T-helper 2 cell treated with Interferon-gamma antibody and Interleukin-4, amounts not matched to agents 5 μg/mL and 100 μg/mL, for 36 hours (primary cell): Measurements from ENCODE around the gene DESI2.
"Not testable (repeated sequence)": the region's sequence is repeated elsewhere in the genome, so short reads cannot be mapped to it uniquely, and the experiment has no call there.

Experiments used
- DNase-seq: peaks from one replicate; pipeline ENCODE4 v3.0.0; 2021; ENCODE audit warnings: low spot score
- H3K27ac Mint-ChIP-seq: one replicate; pipeline ENCODE4 v1.8.0; 2021; ENCODE audit warnings: mild to moderate bottlenecking, mixed read lengths
- H3K27me3 Mint-ChIP-seq: one replicate; pipeline ENCODE4 v1.8.0; 2021; ENCODE audit warnings: low read depth, mixed read lengths
- H3K36me3 Mint-ChIP-seq: one replicate; pipeline ENCODE4 v1.8.0; 2021; ENCODE audit warnings: low read depth, mixed read lengths
- H3K4me1 Mint-ChIP-seq: one replicate; pipeline ENCODE4 v1.8.0; 2021; ENCODE audit warnings: low read depth, mixed read lengths
- H3K4me3 Mint-ChIP-seq: one replicate; pipeline ENCODE4 v1.8.0; 2022; ENCODE audit warnings: mild to moderate bottlenecking, moderate library complexity, mixed read lengths
- H3K9me3 Mint-ChIP-seq: one replicate; pipeline ENCODE4 v1.8.0; 2021; ENCODE audit warnings: mixed read lengths

The DESI2 gene

DNA sequence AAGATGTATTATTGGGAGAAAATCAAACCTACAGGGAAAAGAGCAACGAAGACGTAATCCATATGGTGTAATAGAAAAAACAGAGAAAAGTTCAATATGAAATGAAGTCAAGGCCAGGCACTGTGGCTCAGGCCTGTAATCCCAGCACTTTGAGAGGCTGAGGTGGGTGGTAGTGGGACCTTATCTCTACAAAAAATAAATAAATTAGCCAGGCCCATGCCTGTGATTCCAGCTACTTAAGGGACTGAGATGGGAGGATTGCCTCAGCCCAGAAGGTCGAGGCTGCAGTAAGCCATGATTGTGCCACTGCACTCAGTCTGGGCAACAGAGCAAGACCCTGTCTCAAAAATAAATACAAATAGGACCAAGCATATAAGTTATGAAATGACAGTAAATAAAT is 11.4 kb downstream of the DESI2 start:
- no peak overlapping the region for H3K27ac Mint-ChIP-seq
- DNase-seq, result no peak
- no peaks in the 10 kb centered on the region for H3K9me3 Mint-ChIP-seq
- H3K4me1 Mint-ChIP-seq, result peaks cover 2% of the 10 kb centered on the region
- no peak overlapping the region for H3K4me3 Mint-ChIP-seq
- H3K27me3 Mint-ChIP-seq, result no peaks in the 10 kb centered on the region
- H3K36me3 Mint-ChIP-seq, result peaks cover 22% of the 10 kb centered on the region

DNA sequence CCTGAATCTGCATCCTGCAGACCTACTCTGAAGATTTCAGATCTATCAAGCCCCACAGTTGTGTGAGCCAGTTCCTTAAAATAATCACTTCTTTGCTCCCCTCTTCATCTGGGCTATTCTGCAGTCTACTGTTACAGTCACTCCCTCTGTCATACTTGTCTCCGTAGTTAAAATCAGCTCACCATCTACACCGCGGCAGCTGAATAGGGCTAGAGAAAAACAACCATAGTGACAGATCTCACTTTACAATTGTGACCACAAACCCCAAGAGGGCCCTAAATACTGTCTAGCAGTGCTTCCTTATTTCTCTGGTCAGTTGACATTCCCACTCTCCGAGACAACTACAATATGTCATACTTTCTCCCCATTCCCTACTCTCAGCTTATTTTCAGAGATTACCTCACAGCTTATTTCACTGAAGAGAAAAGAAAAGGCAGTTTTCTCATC is 12.9 kb downstream of the DESI2 start:
- H3K4me3 Mint-ChIP-seq, result no peak overlapping the region
- H3K36me3 Mint-ChIP-seq, result peaks cover 19% of the 10 kb centered on the region
- DNase-seq, result no peak
- no peak overlapping the region for H3K27ac Mint-ChIP-seq
- H3K9me3 Mint-ChIP-seq, result no peaks in the 10 kb centered on the region
- H3K27me3 Mint-ChIP-seq, result no peaks in the 10 kb centered on the region
- peaks cover 2% of the 10 kb centered on the region for H3K4me1 Mint-ChIP-seq

DNA sequence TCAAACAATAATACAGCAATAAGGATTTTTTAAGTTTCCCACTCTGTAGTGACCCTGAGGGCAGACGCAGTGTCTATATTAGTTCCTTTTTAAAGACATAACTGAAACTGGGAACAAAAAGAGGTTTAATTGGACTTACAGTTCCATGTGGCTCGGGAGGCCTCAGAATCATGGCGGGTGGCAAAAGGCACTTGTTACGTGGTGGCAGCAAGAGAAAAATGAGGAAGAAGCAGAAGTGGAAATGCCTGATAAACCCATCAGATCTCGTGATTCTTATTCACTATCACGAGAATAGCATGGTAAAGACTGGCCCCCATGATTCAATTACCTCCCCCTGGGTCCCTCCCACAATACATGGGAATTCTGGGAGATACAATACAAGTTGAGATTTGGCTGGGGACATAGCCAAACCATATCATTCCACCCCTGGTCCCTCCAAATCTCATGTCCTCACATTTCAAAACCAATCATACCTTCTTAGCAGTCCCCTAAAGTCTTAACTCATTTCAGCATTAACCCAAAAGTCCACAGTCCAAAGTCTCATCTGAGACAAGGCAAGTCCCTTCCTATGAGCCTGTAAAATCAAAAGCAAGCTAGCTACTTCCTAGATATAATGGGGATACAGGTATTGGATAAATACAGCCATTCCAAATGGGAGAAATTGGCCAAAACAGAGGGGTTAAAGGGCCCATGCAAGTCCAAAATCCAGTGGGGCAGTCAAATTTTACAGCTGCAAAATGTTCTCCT is 13.9 kb downstream of the DESI2 start:
- H3K4me1 Mint-ChIP-seq, H3K27ac Mint-ChIP-seq, H3K4me3 Mint-ChIP-seq, H3K27me3 Mint-ChIP-seq, DNase-seq, H3K9me3 Mint-ChIP-seq: not testable (repeated sequence)
- peaks cover 19% of the 10 kb centered on the region for H3K36me3 Mint-ChIP-seq

DNA sequence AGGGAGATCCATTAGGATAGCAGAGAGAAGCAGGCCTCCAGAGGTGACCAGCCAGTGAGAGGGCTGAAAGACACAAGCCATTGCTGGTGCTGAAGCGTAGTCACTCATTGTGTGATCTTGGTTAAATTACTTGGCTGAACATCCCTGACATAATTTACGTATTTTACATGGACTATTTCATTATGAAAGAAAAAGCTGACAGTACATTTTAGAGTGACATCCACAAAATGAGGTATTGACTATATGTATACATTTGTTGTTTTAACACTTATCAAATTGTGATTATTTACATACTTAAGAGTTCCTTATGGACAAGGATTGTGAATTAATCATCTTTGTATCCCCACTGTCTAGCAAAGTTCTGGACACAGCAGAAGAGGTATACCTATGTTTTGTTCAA is 14.9 kb downstream of the DESI2 start:
- peaks cover 2% of the 10 kb centered on the region for H3K4me1 Mint-ChIP-seq
- H3K9me3 Mint-ChIP-seq, result no peaks in the 10 kb centered on the region
- H3K27ac Mint-ChIP-seq, result no peak overlapping the region
- DNase-seq, result no peak
- H3K4me3 Mint-ChIP-seq, result no peak overlapping the region
- no peaks in the 10 kb centered on the region for H3K27me3 Mint-ChIP-seq
- H3K36me3 Mint-ChIP-seq, result peaks cover 15% of the 10 kb centered on the region

DNA sequence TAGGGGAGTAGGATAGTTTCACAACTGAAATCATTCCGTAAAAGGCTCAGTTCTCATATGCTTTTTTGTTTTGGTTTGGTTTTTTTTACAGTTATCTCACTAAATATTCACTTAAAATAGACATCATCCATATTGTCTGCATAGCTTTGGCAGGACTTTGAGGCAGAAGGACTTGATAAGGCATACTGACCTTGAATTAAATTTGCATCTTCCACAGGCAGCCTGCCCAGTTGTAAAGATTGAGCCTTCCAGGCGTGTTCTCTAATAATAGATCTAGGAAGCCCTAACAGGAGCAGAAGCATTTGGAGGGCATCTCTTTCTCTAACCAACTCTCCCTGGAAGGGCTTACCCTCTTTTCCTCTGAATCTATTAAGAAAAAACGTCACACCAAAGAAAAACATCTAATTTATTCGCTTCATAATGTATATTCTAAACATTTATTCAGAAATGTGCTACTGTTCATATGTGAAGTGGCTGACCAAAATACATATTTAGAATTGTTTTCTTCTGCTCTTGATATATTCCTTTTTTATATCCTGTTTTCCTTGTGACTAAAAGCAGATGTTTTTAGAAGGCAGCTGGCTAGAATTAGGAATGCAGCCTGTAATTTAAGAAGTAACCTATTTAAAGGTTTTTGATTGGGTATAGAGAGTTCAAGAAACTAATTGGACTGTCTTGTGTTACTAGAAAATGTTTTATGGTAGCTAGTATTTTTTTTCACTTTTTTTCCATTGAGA is 20.2 kb downstream of the DESI2 start:
- H3K4me3 Mint-ChIP-seq, result no peak overlapping the region
- no peaks in the 10 kb centered on the region for H3K9me3 Mint-ChIP-seq
- peaks cover 11% of the 10 kb centered on the region for H3K4me1 Mint-ChIP-seq
- DNase-seq, result no peak
- no peaks in the 10 kb centered on the region for H3K27me3 Mint-ChIP-seq
- peaks cover 32% of the 10 kb centered on the region for H3K36me3 Mint-ChIP-seq
- H3K27ac Mint-ChIP-seq, result no peak overlapping the region

DNA sequence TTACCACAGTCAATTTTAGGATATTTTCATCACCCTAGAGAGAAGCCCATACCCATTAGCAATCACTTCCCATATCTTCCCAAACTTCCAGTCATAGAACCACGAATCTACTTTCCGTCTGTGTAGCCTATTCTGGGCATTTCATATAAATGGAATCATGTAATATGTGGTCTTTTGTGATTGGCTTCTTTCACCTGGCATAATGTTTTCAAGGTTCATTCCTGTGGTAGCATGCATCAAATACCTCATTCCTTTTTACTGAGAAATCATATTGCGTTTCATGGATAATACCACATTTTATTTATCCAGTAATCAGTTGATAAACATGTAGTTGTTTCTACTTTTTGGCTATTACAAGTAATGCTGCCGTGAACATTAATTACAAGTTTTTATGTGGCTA is 21.5 kb downstream of the DESI2 start:
- H3K4me1 Mint-ChIP-seq, result peaks cover 11% of the 10 kb centered on the region
- H3K4me3 Mint-ChIP-seq, result no peak overlapping the region
- DNase-seq, result no peak
- H3K27me3 Mint-ChIP-seq, result no peaks in the 10 kb centered on the region
- no peak overlapping the region for H3K27ac Mint-ChIP-seq
- H3K36me3 Mint-ChIP-seq, result peaks cover 34% of the 10 kb centered on the region
- H3K9me3 Mint-ChIP-seq, result no peaks in the 10 kb centered on the region

DNA sequence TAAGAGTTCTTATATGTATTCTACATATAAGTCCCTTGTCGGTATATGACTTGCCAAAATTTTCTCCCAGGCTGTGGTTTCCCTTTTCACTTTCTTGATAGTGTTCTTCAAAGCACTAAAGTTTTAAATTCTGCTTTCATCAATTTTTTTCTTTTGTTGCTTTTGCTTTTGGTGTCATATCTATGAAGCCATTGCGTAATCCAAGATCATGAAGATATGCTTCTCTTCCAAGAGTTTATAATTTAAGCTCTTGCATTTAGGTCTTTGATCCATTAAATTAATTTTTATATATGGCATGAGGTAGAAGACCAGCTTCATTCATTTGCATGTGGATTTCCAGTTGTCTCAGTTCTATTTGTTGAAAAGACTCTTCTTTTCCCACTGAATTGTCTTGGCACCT is 22.2 kb downstream of the DESI2 start:
- Mint-ChIP-seq H3K36me3 (peaks cover 34% of the 10 kb centered on the region), H3K9me3 (no peaks in the 10 kb centered on the region), H3K27me3 (no peaks in the 10 kb centered on the region), H3K4me1 (peaks cover 11% of the 10 kb centered on the region), H3K27ac (no peak overlapping the region), H3K4me3 (no peak overlapping the region)
- DNase-seq, result no peak

DNA sequence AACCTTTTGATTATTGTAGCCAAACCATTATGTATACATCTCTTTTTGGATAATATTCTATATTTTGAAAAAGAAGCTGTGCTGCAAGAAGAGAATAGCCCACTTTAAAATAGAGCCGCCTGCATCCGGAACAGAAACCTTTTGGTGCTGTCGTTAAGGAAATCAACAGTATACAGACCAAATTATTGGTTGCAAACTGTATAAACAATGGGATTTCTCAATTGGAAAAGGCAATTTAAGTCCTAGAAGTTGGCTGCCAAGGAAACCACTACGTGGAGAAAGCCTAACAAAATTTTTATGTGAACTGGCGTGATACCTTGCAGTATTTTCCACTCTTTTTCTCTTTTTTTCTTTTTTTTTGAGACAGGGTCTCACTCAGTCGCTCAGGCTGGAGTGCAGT is 25.8 kb downstream of the DESI2 start:
- H3K9me3 Mint-ChIP-seq, result no peaks in the 10 kb centered on the region
- H3K27me3 Mint-ChIP-seq, result no peaks in the 10 kb centered on the region
- peaks cover 14% of the 10 kb centered on the region for H3K4me1 Mint-ChIP-seq
- DNase-seq, result no peak
- H3K27ac Mint-ChIP-seq, result no peak overlapping the region
- no peak overlapping the region for H3K4me3 Mint-ChIP-seq
- peaks cover 42% of the 10 kb centered on the region for H3K36me3 Mint-ChIP-seq

DNA sequence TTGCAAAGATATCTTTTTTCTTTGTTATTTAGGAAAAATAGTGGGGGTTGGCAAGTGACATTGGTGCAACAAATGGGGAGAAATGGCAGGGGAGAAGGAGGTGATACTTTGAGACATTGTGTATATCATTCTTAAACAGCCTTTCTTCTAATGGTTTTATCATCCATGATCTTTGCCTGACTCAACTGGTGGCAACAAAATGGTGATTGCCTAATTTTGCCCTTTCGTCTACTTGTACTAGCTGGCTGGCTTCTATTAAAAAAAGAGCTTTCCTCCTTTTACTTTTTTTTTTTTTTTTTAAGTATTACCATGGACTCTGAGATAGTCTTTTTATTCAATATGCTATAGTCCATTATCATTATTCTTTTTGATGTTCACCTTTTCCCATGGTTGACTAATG is 27.7 kb downstream of the DESI2 start:
- Mint-ChIP-seq H3K4me1 (peaks cover 11% of the 10 kb centered on the region), H3K9me3 (no peaks in the 10 kb centered on the region), H3K27ac (no peak overlapping the region), H3K36me3 (peaks cover 31% of the 10 kb centered on the region), H3K4me3 (no peak overlapping the region), H3K27me3 (no peaks in the 10 kb centered on the region)
- DNase-seq, result no peak

DNA sequence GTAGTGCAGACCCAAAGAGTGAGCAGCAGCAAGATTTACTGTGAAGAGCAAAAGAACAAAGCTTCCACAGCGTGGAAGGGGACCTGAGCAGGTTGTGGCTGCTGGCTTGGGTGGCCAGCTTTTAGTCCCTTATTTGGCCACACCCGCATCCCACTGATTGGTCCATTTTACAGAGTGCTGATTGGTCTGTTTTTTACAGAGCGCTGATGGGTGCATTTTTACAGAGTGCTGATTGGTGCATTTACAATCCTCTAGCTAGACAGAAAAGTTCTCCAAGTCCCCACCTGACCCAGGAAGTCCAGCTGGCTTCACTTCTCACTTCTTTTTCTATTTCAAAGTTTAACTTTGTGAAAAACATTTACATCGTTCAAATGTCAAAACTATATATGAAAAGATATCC is 29.2 kb downstream of the DESI2 start:
- H3K36me3 Mint-ChIP-seq, result peaks cover 35% of the 10 kb centered on the region
- H3K27ac Mint-ChIP-seq, H3K27me3 Mint-ChIP-seq, H3K4me3 Mint-ChIP-seq, H3K9me3 Mint-ChIP-seq, DNase-seq: not testable (repeated sequence)
- H3K4me1 Mint-ChIP-seq, result peaks cover 10% of the 10 kb centered on the region

DNA sequence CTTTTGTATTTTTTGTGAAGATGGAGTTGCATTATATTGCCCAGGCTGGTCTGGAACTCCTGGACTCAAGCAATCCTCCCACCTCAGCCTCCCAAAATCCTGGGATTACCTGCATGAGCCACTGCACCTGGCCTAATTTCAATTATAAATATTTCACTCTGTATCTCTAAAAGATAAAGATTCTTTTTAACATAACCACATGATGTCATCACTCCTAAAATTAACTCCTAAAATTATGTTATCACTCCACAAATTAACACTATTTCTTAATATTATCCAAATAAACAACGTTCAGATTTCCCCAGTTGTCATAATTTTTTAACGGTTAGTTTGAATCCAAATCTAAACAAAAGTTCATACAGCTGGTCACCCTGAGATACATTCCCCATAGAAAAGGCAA is 43.0 kb downstream of the DESI2 start:
- no peak for DNase-seq
- Mint-ChIP-seq H3K9me3 (no peaks in the 10 kb centered on the region), H3K27ac (no peak overlapping the region), H3K36me3 (peaks cover 45% of the 10 kb centered on the region), H3K4me1 (no peaks in the 10 kb centered on the region), H3K4me3 (no peak overlapping the region), H3K27me3 (no peaks in the 10 kb centered on the region)

DNA sequence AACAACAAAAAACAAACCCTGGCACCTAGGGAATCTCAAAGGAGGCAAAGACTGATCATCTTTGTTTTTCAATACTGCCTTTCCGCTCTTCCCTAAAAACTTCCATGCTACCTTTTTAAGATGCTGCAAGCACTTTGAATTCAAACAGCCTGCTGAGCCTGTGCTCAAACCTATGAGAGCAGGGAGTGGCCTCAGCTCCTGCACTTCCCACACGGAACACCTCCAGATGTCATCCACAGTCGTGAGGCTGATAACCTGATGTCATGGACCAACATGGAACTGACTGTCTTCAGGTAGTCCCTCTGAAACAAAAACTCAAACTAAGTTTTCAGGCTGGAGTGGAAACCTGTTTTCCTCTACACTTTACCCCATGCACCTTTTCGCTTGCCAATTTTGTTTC is 46.8 kb downstream of the DESI2 start:
- Mint-ChIP-seq H3K36me3 (peaks cover 34% of the 10 kb centered on the region), H3K4me3 (no peak overlapping the region)

DNA sequence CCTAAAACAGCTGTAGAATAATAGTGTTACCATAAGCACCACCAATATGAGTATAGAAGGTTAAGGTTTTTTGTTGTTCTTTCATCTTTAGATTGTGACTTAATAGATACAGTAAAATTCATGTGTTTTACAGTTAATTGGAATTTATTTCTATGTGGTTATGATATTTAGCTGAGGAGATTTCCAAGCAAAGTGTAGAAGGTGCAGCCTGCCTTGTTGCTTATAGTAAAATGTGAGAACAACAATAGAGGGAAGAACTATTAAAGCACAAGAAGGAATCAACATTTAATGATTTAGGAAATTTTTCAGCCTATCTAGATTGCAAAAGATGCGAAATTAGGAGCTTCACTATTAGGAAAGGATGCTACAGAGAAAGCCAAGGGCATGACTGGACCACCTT is 47.9 kb downstream of the DESI2 start:
- Mint-ChIP-seq H3K4me3 (no peak overlapping the region), H3K9me3 (no peaks in the 10 kb centered on the region), H3K27ac (no peak overlapping the region), H3K36me3 (peaks cover 31% of the 10 kb centered on the region), H3K27me3 (no peaks in the 10 kb centered on the region), H3K4me1 (no peaks in the 10 kb centered on the region)
- no peak for DNase-seq

More for the DNA sequence above, 46.8 kb downstream of the DESI2 start:
- H3K4me1 Mint-ChIP-seq, result no peaks in the 10 kb centered on the region
- DNase-seq, result no peak
- no peaks in the 10 kb centered on the region for H3K9me3 Mint-ChIP-seq
- no peaks in the 10 kb centered on the region for H3K27me3 Mint-ChIP-seq
- H3K27ac Mint-ChIP-seq, result no peak overlapping the region

DNA sequence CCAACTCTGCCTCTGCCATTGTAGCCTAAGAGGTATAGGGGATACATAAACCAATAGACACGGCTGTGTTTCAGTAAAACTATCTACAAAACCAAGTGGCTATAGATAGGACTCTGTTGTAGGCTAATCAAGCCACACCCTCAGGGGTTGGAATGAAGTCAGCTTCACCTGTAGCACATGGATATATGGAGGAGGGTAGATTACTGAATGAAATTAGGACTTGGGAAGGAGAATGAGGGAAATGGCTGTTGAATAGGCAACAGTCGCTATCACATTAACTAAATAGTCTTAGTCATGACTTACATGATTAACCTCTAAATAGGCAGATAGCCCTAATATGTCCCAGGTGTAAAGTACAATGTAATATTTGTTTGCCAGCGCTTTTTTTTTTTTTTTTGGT is 49.7 kb downstream of the DESI2 start:
- H3K9me3 Mint-ChIP-seq, result no peaks in the 10 kb centered on the region
- no peak for DNase-seq
- H3K27ac Mint-ChIP-seq, result no peak overlapping the region
- peaks cover 31% of the 10 kb centered on the region for H3K36me3 Mint-ChIP-seq
- H3K27me3 Mint-ChIP-seq, result no peaks in the 10 kb centered on the region
- no peaks in the 10 kb centered on the region for H3K4me1 Mint-ChIP-seq
- no peak overlapping the region for H3K4me3 Mint-ChIP-seq
